Right lung (tissue), 5 donors: ENCODE measurements around the gene SPIRE1. TPM values are rescaled to one million over a fixed set of nuclear protein-coding genes. Genes with fewer than 3 reads are reported as not detected.

ENCODE experiments used
- DNase-seq, 2 donors: peaks; one replicate each; pipeline ENCODE4 v3.0.0-alpha.2; 2013
- polyA plus RNA-seq, 5 donors: library from polyadenylated mRNA; unstranded; fragments of 120-200 nt; gene quantifications; one replicate each; pipeline versions ENCODE4 v1.2.1 to v1.2.3, GENCODE V29; 2013; ENCODE audit warnings: inconsistent platforms in 1 of 5, low replicate concordance in 1 of 5; ENCODE audit not compliant: insufficient read length in 5 of 5, insufficient read depth in 1 of 5

Gene SPIRE1
- polyA plus RNA-seq, 5 donors = 11.2 to 15.2 (median 14.3) TPM

- DNase-seq = no peak
These were observed 206.5 kb downstream of the SPIRE1 start for GRCh38 chr18:12451428-12451827.

DNA sequence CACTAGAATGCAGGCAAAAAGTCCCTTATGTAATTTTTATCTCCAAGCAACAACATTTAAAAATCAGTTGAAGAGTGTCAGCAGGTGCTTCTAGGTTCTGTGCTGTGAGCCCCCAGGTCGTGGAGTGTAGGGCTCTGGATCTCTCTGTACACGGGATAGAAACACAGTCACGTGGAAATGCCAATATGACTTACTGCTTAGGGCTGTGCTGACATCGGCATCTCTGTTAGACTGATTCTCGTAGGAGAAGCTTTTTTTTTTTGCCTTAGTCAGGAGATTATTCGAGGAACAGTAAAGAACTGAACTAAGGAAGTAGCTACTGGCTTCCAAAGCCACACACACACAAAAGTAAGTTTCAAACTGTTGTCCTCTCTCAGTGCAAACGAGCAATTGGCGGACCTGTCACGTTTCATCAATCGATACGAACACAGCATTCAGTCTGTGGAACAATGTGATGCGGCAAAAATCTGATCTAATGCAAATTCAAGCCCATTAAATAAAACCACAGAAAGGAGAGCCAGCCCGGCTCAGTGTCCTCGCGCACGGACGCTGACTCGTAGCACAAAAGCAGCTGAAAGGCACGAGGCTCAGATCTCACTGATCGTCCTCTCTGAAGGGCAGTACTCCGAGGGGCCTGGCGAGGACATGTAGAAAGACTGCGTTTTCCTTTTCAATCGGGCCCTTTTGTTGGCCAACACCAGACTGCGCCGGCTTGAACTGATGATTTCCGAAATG, 208.7 kb downstream of the SPIRE1 start:
- DNase-seq = no peak

DNA sequence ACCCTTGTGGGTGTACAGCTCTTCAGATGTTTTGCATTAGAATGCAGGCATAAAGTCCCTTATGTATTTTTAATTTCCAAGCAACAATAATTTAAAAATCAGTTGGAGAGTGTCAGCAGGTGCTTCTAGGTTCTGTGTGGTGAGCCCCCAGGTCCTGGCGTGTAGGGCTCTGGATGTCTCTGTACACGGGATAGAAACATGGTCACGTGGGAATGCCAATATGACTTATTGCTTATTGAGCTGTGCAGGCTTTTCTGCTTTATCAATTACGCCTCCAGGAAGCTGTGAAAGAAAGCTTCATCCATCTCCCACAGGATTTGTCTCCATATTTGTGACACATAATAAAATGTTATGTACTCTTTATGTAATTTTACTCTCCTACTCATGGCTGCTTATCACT, 212.4 kb downstream of the SPIRE1 start:
- DNase-seq = no peak

GRCh38 chr18:12443551-12443950, 214.4 kb downstream of the SPIRE1 start:
- no peak for DNase-seq

- no peak for DNase-seq
These were observed 215.0 kb downstream of the SPIRE1 start for GRCh38 chr18:12442946-12443345.

- DNase-seq = no peak
These were observed 216.4 kb downstream of the SPIRE1 start for GRCh38 chr18:12441475-12442034.

- no peak for DNase-seq
These were observed 219.7 kb downstream of the SPIRE1 start for GRCh38 chr18:12438257-12438656.

- no peak for DNase-seq
These were observed 222.0 kb downstream of the SPIRE1 start for GRCh38 chr18:12435867-12436266.

- no peak for DNase-seq
These were observed 223.4 kb downstream of the SPIRE1 start for GRCh38 chr18:12434541-12434929.

DNA sequence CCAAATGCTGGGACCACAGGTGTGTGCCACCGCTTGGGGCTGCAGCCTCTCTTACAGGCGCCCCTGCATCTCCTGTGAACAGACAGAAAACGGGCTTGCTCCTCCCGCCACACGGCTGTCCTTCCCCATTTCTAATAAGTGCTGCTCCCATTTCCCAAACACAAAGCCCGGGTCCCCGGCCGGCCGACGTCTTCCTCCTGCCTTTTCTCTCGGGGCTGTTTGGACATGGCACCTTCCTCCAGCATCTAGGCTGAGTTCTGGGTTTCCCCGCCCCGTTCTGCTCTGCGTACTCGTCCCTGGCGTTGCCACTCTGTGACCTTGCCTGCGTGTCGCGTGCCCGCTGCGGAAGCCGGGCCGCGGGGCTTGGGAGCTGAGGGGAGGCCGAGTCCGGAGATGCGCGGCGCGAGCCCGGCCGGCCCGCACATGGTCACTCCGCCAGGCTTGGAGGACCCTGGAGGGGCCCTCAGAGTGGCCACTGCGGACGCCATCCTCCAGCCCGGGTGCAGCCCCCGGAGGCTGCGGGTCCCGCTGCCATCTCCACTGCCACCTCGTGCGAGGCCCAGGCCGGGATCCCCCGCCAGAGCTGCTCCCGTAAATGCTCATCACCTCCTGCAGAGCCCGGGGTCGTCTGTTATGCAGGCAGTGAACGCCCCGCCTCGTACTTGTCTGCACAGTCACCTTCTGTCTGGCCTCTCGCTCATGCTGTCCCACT, 223.9 kb downstream of the SPIRE1 start:
- no peak for DNase-seq

DNA sequence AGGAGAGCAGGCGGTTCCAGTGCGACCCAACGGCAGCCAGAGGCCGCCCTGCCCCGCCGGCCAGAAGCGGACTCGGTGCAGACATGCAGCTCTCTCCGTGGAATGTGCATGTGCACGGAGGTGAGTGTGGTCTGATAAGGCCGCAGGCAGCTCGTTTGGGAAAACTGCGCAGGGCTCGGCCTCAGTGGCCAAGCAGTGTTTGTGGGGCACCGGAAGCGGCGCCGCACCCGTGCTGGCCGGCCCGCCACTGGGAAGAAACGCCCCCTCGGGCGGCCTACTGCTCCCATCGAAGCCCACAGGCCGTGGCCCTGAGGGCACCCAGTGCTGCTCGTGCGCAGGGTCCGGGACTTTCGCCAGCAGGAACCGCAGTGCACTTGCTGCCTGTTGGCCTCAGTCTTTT, 225.0 kb downstream of the SPIRE1 start:
- no peak for DNase-seq

GRCh38 chr18:12432196-12432595, 225.7 kb downstream of the SPIRE1 start:
- no peak for DNase-seq

DNA sequence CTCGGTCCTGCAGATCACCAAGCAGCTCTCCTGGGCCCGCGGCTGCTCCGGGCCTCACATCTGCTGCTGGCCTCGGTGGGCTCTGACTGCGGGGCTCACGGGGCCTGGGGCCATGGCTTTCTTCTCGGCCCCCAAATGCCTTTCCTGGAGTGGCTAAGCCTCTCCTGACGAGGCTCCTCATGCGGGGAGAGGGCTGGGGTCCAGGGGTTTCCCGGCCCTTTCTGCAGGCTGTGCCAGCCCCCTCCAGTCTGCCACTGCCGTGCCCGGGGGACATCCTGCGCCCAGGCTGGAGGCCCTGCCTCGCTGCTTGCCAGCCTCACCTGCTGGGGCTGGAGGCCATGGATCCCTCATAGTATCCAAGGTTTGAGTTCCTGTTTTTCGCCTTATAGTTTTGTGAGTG, 226.3 kb downstream of the SPIRE1 start:
- no peak for DNase-seq

- DNase-seq = no peak
These were observed 227.5 kb downstream of the SPIRE1 start for GRCh38 chr18:12430137-12430990.

DNA sequence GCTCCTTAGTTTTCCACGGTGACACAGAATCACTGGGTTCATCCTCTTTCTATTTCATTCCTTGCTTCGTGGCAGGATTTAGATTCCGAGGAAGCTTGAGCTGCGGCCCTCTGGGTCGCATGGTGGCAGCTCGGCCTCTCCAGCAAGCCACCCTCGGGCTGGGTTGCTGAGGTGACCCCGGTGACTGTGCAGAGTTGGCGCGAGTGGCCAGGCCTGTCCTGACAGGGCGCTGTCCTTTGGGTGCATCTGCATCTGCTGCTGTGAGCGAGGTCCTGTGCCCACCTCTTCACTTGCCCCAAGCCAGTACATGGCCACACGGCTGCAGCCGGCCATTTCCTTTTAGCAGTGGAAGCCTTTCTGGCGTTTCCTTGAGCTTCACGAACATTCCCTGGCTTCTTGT, 228.4 kb downstream of the SPIRE1 start:
- DNase-seq = no peak

DNA sequence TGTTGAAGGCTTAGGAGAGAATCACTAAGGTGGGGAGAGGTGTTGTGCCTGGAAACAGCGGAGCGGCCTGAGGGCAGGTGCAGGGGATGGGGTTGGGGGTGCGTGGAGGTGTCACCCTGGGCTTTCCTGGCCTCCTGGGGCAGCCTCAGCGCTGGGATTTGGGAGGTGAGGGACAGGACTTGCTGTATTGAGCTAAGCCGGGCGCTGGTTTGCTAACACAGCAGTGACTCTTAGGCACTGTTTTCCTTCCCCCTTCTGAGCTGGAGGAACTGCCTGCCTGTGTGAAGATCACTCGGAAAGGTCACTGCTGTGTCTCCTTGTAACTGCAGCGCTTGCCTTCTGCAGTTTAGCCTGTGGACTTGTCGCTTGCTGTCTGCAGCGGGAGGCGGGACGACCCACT, 229.0 kb downstream of the SPIRE1 start:
- DNase-seq = no peak

- DNase-seq = no peak
These were observed 231.0 kb downstream of the SPIRE1 start for GRCh38 chr18:12426924-12427323.

GRCh38 chr18:12424252-12424651, 233.7 kb downstream of the SPIRE1 start:
- no peak for DNase-seq

- DNase-seq = no peak
These were observed 234.1 kb downstream of the SPIRE1 start for GRCh38 chr18:12423820-12424219.

DNA sequence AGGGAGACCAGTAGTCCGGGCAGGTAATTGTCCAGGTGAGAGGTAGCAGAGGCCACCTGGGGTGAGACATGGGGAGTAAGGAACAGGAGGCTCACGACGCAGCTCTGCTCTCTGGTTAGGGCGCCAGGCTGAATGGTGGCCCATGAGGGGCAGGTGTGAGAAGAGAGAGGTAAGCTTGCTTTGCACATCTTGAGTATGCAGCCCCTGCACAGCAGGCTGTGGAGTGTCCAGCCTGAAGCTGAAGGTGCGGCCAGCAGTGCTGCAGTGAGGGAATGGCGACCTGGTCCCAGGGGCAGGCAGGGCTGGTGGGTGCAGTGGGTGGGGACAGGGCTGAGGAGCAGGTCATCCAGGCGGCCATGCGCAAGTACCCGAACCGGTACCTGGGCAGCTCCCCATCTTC, 234.5 kb downstream of the SPIRE1 start:
- DNase-seq = no peak

- DNase-seq = no peak
These were observed 235.0 kb downstream of the SPIRE1 start for GRCh38 chr18:12422936-12423335.

DNA sequence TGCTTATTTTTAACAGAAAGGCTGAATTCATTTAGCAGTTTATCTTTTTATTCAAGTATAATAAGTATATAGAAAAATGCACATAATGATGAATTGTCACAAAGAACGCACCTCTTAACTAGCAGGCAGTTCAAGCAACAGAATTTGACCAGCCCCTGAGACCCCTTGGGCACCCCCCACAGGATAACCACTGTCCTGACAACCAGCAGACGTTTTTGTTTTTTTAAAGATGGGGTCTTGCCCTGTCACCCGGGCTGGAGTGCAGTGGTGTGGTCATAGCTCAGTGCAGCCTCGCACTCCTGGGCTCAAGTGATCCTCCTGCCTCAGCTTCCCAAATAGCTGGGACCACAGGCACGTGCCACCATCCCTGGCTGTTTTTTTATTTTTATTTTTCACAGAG, 236.2 kb downstream of the SPIRE1 start:
- DNase-seq = no peak
